Stimulated activated naive CD8-positive, alpha-beta T cell treated with anti-CD3 and anti-CD28 coated beads, Interleukin-15, Interleukin-2, amounts not matched to agents 100 ng/mL and 50 ng/mL, for 24 hours (primary cell): ENCODE measurements around the gene ACVR1.
"Not testable (repeated sequence)": the region's sequence is repeated elsewhere in the genome, so short reads cannot be mapped to it uniquely, and the experiment has no call there.

Source experiments
- H3K27ac Mint-ChIP-seq: one replicate; pipeline ENCODE4 v1.8.0; 2021; ENCODE audit warnings: mild to moderate bottlenecking, mixed read lengths
- H3K27me3 Mint-ChIP-seq: one replicate; pipeline ENCODE4 v1.8.0; 2021; ENCODE audit warnings: mixed read lengths
- H3K36me3 Mint-ChIP-seq: one replicate; pipeline ENCODE4 v1.8.0; 2021; ENCODE audit warnings: low read depth, mixed read lengths
- H3K4me1 Mint-ChIP-seq: one replicate; pipeline ENCODE4 v1.8.0; 2021; ENCODE audit warnings: low read depth, mixed read lengths
- H3K4me3 Mint-ChIP-seq: one replicate; pipeline ENCODE4 v1.8.0; 2021; ENCODE audit warnings: mild to moderate bottlenecking, mixed read lengths
- H3K9me3 Mint-ChIP-seq: one replicate; pipeline ENCODE4 v1.8.0; 2021; ENCODE audit warnings: mixed read lengths

The ACVR1 gene

DNA sequence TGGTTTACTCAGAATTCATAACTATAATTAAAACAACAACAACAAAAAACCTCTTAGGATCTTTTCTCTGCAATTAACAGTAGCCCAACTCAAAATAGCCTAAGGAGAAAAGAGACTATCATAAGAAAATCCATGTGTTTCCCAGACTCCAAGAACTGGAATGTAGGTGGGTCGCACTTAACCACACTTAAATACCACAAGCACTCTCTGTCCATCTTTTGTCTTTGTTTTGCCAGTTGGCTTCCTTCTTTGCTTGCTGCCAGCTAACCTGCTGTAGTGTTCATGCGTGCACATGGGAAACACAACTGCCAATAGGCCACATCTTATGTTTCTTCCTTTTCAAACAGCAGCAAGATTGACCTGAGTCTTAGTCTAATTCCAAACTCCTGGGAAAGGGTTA is 24.1 kb upstream of the ACVR1 start:
- Mint-ChIP-seq H3K9me3 (no peaks in the 10 kb centered on the region), H3K4me3 (peak overlapping the region; percentile 10), H3K27me3 (no peaks in the 10 kb centered on the region), H3K36me3 (no peaks in the 10 kb centered on the region), H3K4me1 (peaks cover 63% of the 10 kb centered on the region), H3K27ac (peak overlapping the region; percentile 99)

DNA sequence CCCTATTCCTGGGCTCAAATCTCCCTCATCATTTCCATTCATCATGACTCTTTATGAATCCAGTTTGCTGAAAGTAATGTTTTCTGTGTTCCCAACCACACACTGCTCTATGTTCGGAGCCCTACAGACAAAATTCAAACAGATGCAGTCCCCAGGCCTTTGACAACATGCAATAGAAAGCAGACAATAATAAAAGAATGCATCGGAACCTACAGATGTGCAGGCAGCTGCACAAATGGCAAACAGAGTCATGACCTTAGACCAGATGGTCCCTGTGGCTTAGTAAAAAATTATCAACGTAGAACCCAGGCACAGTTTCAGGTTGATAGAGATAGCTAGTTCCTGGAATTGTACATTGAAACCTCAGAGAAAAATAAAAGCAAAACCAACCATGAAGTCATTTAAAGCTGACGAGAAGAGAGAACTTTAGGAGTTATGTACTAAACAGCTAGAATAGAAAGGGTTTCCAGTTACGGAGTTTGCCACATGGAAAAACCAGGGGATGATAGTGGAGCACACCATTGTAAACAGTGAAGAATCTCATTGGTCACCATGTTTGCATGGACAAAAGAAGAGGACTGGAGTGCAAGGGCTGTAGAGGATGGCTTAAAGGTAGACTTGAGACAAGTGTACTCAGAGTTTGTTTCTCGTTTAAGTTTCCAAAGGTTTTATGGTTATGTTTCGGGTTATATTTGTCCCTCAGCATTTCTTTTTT is 23.2 kb upstream of the ACVR1 start:
- no peaks in the 10 kb centered on the region for H3K27me3 Mint-ChIP-seq
- peak overlapping the region; percentile 63 for H3K4me3 Mint-ChIP-seq
- no peaks in the 10 kb centered on the region for H3K36me3 Mint-ChIP-seq
- no peaks in the 10 kb centered on the region for H3K9me3 Mint-ChIP-seq
- H3K27ac Mint-ChIP-seq = peak overlapping the region; percentile 99
- H3K4me1 Mint-ChIP-seq = peaks cover 72% of the 10 kb centered on the region

DNA sequence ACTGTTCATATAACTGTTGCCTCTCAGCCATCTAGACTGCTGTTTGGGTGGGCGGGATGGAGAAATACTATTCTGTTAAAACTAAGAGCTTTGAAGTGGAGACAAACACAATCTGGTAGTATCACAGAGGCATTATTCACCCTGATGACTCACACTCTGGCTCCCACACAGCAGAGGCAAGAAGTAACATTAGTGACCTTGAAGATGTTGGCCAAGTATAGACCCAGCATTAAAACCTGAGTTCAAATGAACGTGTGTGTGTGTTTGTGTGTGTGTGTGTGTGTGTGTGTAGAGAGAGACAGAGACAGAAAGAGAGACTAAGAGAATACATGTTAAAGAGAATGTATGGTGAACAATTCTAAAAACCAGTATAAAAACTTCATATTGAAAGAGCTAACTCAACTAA is 22.5 kb upstream of the ACVR1 start:
- Mint-ChIP-seq H3K9me3 (no peaks in the 10 kb centered on the region), H3K27me3 (no peaks in the 10 kb centered on the region), H3K36me3 (no peaks in the 10 kb centered on the region), H3K4me1 (peaks cover 78% of the 10 kb centered on the region), H3K4me3 (peak overlapping the region; percentile 63), H3K27ac (peak overlapping the region; percentile 99)

DNA sequence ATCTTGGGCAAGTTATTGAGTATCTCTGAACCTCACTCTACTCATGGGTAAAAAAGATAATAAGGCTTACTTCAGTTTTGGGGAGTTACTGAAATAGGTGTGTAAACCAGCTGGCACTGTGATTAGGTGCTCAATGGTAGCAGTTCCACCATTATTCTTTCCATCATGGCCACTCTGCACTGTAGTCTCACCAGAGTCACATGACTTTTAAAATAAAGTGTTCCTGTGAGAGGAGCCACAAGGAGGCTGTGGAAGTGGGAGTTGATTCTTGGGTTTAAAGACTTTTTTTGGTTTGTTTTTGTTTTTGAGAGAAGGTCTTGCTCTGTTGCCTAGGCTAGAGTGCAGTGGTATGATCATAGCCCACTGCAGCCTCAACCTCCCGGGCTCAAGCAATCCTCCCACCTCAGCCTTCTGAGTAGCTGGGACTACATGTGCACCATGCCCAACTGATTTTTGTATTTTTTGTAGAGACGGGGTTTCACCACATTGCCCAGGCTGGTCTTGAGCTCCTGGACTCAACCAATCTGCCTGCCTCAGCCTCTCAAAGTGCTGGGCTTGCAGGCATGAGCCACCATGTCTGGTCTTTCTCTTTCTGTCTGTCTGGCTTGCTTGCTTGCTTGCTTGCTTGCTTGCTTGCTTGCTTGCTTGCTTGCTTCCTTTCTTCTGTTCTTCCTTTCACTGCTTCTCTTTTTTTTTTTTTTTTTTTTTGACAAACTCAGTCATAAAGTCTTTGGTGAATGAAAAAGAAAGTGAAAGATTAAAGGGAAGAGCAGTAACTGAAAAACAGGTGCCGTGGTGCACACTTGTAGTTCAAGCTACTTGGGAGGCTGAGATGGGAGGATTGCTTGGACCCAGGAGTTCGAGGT is 21.2 kb upstream of the ACVR1 start:
- H3K4me3 Mint-ChIP-seq = peak overlapping the region; percentile 83
- no peaks in the 10 kb centered on the region for H3K27me3 Mint-ChIP-seq
- no peaks in the 10 kb centered on the region for H3K9me3 Mint-ChIP-seq
- no peaks in the 10 kb centered on the region for H3K36me3 Mint-ChIP-seq
- H3K4me1 Mint-ChIP-seq = peaks cover 82% of the 10 kb centered on the region
- peak overlapping the region; percentile 99 for H3K27ac Mint-ChIP-seq

DNA sequence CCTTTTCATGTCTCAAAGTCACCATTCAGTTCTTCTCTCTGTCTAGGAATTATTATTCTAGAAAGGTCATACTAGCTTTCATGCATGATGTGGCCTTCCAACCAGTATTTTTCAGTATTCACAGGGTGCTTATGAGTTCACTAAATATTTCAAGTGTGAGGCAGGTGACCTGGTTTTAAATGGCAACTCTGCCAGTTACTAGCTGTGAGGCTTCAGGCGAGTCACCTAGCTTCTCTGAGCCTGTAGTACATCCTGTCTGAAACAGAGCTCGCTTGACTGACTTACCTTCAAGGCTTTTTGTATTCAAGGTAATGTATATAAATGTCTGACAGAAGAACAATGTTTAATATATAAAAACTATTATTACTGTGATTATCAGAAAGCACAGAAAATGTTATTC is 19.4 kb upstream of the ACVR1 start:
- Mint-ChIP-seq H3K36me3 (no peaks in the 10 kb centered on the region), H3K27me3 (no peaks in the 10 kb centered on the region), H3K4me3 (no peak overlapping the region), H3K9me3 (no peaks in the 10 kb centered on the region), H3K4me1 (peaks cover 89% of the 10 kb centered on the region), H3K27ac (peak overlapping the region; percentile 81)

DNA sequence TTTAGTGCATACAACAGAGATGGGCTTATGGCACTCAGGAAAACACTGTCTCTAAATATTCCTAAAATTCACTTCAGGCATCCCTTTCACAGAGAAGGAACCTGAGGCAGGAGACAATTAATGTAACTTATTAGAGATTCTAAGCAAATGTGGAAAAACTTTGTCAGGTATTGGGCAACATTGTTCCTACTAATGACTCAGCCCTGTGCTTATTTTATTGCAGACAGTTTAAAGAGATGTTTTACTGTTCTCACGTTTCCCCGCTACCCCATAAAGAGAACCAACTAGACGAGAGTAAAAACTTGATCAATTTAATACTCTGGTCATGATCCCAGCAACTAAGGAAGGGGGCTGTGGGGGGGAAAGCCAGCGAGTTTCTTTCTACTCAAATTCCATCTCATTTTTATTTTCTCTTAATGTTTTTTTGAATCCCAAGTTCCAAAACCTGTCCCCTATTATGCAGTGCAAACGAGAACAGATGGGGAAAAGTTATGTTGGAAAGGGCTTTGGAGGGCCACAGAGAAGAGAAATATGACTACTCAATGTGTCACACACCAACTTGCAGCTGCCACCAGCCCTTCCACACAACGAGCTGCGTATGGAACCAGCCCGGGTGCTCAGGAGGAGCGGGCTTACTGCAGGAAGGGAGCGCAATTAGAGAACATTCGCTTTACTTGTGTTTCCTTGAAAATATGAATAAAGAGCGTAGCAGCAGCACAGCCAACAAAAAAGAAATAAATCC is 18.7 kb upstream of the ACVR1 start:
- H3K4me1 Mint-ChIP-seq = peaks cover 83% of the 10 kb centered on the region
- H3K27ac Mint-ChIP-seq = peak overlapping the region; percentile 81
- H3K9me3 Mint-ChIP-seq = no peaks in the 10 kb centered on the region
- H3K27me3 Mint-ChIP-seq = no peaks in the 10 kb centered on the region
- peak overlapping the region; percentile 43 for H3K4me3 Mint-ChIP-seq
- no peaks in the 10 kb centered on the region for H3K36me3 Mint-ChIP-seq

DNA sequence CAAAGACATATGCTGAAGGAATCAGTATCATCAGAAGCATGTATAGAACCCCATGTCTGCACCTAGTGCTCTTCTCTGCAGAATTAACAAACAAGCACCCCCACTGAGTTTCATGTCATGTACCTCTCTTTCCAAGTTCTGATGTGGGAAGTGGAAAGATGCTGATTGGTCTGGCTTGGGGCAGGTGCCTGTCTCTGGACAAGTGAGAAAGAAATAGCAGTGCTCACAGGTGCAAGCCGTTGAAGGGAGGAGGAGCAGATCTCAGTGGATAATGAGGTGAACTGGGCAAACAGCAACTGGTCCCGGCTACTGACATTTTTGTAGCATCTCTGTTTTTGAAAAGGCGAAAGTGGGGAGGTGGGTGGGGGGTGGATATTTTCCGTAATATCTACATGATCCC is 17.5 kb upstream of the ACVR1 start:
- Mint-ChIP-seq H3K27ac (no peak overlapping the region), H3K36me3 (no peaks in the 10 kb centered on the region), H3K4me1 (peaks cover 70% of the 10 kb centered on the region), H3K27me3 (no peaks in the 10 kb centered on the region), H3K9me3 (no peaks in the 10 kb centered on the region), H3K4me3 (no peak overlapping the region)

DNA sequence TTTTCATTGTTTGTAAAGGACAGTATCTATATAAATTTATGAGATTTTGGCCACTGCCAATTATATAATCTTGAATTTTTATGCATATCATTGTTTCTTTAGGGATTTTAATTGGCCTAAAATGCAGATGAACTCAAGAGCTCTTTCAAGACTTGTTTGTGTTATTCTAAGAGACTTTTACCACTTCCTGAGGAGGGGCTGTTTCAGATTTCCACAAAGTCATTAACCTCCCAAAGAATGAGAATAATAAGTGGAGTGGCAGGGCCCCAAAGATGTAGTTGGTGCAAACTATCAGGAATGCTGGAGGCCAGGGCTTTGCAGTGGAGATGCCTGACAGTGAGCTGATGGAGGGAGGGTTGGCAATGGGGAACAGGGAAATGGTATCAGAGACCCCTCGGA is 15.5 kb upstream of the ACVR1 start:
- Mint-ChIP-seq H3K36me3 (no peaks in the 10 kb centered on the region), H3K4me3 (peak overlapping the region; percentile 51), H3K9me3 (no peaks in the 10 kb centered on the region), H3K27me3 (no peaks in the 10 kb centered on the region), H3K27ac (peak overlapping the region; percentile 72), H3K4me1 (peaks cover 56% of the 10 kb centered on the region)

DNA sequence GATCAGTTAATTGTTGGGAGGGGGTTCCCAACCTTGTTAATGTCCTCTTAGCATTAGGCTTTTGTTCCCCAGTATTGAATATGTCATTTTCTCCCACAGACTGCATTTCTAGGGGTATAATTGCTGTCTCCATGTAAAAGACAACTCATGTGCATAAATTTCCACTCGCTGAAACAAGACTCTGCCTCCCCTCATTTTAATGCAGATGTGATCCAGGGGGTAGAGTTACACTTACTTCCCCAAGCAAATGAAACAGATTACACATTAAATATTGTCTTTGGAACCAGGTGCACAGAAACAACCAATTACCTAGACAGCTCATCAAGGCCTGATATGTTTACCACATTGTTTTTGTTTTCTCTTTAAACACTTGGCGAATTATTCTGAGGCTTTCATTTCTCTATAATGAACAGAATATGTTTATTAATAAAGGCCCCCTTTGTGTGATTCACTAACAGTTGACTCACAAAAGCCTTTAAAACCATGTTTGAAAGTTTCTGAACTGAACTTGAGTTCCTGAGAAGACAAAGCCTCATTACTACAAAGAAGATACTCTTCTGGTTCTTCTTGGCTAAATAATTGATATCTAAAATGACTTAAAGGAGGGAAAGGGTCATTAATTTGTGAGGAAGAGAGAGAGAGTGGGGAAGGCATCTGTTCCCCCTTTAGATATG is 15.0 kb upstream of the ACVR1 start:
- Mint-ChIP-seq H3K27me3 (no peaks in the 10 kb centered on the region), H3K9me3 (no peaks in the 10 kb centered on the region), H3K4me3 (peak overlapping the region; percentile 51), H3K27ac (peak overlapping the region; percentile 72), H3K36me3 (no peaks in the 10 kb centered on the region), H3K4me1 (peaks cover 51% of the 10 kb centered on the region)

DNA sequence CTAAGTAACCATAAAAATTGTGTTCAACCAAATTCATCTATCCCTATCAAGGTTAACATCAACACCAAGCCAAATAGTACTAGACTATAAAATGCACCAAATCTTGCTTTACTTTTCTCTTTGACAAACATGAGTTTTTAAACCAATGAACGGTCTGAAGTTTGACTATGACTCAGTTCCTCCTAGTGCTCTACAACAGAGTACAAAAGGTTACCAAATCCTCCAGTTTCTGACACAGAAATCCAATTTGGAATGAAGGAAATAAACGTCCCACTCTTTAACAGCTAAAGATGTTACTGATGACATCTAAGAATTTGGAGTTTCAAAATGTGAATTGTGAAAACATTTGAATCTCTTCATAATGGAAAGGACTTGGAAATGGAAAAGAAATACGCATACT is 11.8 kb upstream of the ACVR1 start:
- Mint-ChIP-seq H3K4me1 (peaks cover 25% of the 10 kb centered on the region), H3K4me3 (no peak overlapping the region), H3K27ac (no peak overlapping the region), H3K36me3 (no peaks in the 10 kb centered on the region), H3K9me3 (no peaks in the 10 kb centered on the region), H3K27me3 (no peaks in the 10 kb centered on the region)

DNA sequence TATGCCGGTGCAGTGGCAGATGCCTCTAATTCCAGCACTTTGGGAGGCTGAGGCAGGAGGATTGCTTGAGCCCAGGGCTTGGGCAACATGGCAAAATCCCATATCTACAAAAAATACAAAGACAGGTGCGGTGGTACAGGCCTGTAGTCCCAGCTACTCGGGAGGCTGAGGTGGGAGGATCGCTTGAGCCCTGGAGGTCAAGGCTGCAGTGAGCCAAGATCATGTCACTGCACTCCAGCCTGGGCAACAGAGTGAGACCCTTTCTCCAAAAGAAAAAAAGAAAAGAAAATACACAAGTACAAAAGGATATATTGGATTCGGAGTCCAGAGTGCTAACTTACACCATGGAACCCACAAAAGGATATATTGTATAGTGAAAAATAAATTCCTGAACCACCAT is 8.4 kb upstream of the ACVR1 start:
- H3K27ac Mint-ChIP-seq, H3K27me3 Mint-ChIP-seq, H3K36me3 Mint-ChIP-seq, H3K4me1 Mint-ChIP-seq, H3K9me3 Mint-ChIP-seq, H3K4me3 Mint-ChIP-seq: not testable (repeated sequence)

DNA sequence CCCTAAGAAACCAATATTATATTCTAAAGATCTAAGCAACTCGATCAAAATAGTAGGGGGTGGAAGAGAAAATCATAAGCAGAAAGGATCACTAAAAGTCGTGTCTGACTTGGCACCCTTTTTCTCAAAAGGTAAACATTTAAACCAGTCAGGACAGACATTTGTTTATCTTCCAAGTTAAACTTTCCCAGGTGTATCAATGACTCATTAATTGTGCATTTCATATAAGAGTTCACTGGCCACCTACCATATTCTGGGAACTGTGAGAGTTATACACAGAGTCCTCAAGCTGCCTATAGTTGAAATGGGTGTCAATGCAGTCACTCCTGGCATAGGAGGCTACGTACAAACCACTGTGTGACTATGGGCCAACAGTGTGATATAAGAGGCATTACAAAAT is 4.8 kb upstream of the ACVR1 start:
- H3K4me3 Mint-ChIP-seq = no peak overlapping the region
- H3K27me3 Mint-ChIP-seq = no peaks in the 10 kb centered on the region
- H3K27ac Mint-ChIP-seq = no peak overlapping the region

DNA sequence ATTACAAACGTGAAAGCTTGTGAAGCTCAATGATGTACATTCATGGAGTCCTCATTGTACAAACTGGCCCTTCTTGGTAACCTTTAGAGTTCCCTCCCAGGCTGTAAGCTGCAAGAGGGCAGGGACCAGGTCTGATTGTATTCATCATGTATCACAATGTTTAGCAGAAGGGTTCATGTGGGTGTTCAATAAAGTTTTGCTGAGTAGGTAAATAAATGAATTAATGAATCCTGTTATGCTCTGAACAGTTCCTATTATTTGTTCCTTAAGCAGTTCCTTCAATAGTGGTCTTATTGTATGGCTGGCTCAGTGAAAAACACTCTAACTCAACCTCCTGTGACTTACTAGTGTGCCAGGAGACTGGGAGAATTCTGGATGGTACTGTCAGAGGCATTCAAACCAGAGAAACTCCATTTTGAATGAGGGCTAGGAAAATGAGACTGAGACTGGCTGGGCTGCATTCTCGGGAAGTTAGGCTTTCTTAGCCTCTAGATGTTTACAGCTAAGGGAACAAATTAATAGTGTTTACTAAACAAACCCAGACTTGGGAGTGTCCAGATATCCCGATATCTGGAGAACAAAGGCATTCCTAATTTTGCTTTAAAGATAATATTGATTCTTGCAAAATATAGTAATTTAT is 1.8 kb upstream of the ACVR1 start:
- H3K36me3 Mint-ChIP-seq = no peaks in the 10 kb centered on the region
- no peaks in the 10 kb centered on the region for H3K9me3 Mint-ChIP-seq
- peak overlapping the region; percentile 66 for H3K4me3 Mint-ChIP-seq
- no peaks in the 10 kb centered on the region for H3K27me3 Mint-ChIP-seq
- H3K4me1 Mint-ChIP-seq = peaks cover 31% of the 10 kb centered on the region
- H3K27ac Mint-ChIP-seq = no peak overlapping the region

More for the DNA sequence above, 4.8 kb upstream of the ACVR1 start:
- H3K9me3 Mint-ChIP-seq = no peaks in the 10 kb centered on the region
- H3K36me3 Mint-ChIP-seq = no peaks in the 10 kb centered on the region
- H3K4me1 Mint-ChIP-seq = peaks cover 8% of the 10 kb centered on the region

DNA sequence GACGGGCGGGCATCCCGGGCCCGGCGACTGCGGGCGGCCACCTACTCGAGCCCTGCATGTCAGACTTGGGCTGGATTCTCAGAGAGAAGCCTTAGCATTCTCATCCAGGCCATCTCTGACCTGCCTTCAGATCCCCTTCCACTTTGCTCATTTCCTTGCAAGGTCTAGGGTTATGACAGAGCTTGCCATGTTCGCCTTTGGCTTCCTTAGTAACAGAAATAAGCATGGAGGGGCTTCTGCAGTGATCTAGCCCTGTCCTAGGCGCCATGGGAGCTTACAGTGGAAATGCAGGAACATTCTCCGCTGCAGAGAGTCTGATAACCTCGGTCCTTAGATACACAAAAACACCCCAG is 632 bp upstream of the ACVR1 start:
- Mint-ChIP-seq H3K27ac (peak overlapping the region; percentile 15), H3K4me1 (peaks cover 41% of the 10 kb centered on the region), H3K27me3 (no peaks in the 10 kb centered on the region), H3K36me3 (no peaks in the 10 kb centered on the region), H3K4me3 (peak overlapping the region; percentile 66), H3K9me3 (no peaks in the 10 kb centered on the region)
